GM12878 (cell line): ENCODE data around the gene SETD9. TPM values are rescaled to one million over a fixed set of nuclear protein-coding genes. Genes with fewer than 3 reads are reported as not detected.

Source experiments
- BHLHE40 ChIP-seq, 2 experiments: fragments of 450-650 bp in 1 of 2; IDR thresholded peaks; 2 replicates each; pipeline ENCODE4 v1.6.1; 2011 to 2017; ENCODE audit warnings: low read depth in 2 of 2, borderline replicate concordance in 1 of 2, improper control_type of control experiment in 1 of 2, low read length in 1 of 2, mild to moderate bottlenecking in 1 of 2
- EGR1 ChIP-seq, 2 experiments: IDR thresholded peaks; 1 replicate in 1 of 2; 2 replicates in 1 of 2; pipeline ENCODE4 v1.6.1; 2011 to 2012; ENCODE audit warnings: low read depth in 2 of 2, low read length in 2 of 2, borderline replicate concordance in 1 of 2, mild to moderate bottlenecking in 1 of 2, moderate library complexity in 1 of 2
- GATAD2B ChIP-seq: fragments of 450-650 bp; conservative IDR thresholded peaks from 2 replicates; pipeline ENCODE4 v1.6.1; 2017; ENCODE audit warnings: low read depth, mild to moderate bottlenecking, moderate library complexity
- IKZF1 ChIP-seq: fragments of 450-650 bp; conservative IDR thresholded peaks from 2 replicates; pipeline ENCODE4 v1.6.1; 2017; ENCODE audit warnings: antibody characterized with exemption, mild to moderate bottlenecking
- MEF2B ChIP-seq: fragments of 450-650 bp; IDR thresholded peaks from 2 replicates; pipeline ENCODE4 v1.6.1; 2018; ENCODE audit warnings: mild to moderate bottlenecking, moderate library complexity; ENCODE audit not compliant: partially characterized antibody, poor library complexity, severe bottlenecking
- NBN ChIP-seq: fragments of 450-650 bp; IDR thresholded peaks from 2 replicates; pipeline ENCODE4 v1.6.1; 2016
- NFYA ChIP-seq: IDR thresholded peaks from 2 replicates; pipeline ENCODE4 v1.6.1; 2011; ENCODE audit warnings: low read depth, mild to moderate bottlenecking, low read length, improper control_type of control experiment, borderline replicate concordance
- NKRF ChIP-seq: fragments of 450-650 bp; conservative IDR thresholded peaks from 2 replicates; pipeline ENCODE4 v1.6.1; 2017; ENCODE audit warnings: mild to moderate bottlenecking, moderate library complexity
- NR2F1 ChIP-seq: fragments of 450-650 bp; conservative IDR thresholded peaks from 2 replicates; pipeline ENCODE4 v1.6.1; 2017; ENCODE audit warnings: mild to moderate bottlenecking
- RB1 ChIP-seq: fragments of 450-650 bp; formaldehyde crosslinking; IDR thresholded peaks from 2 replicates; pipeline ENCODE4 v1.6.1; 2017; ENCODE audit warnings: mild to moderate bottlenecking, borderline replicate concordance
- SIN3A ChIP-seq: IDR thresholded peaks from 2 replicates; pipeline ENCODE4 v1.6.1; 2012; ENCODE audit warnings: low read depth, low read length, improper control_type of control experiment
- SMARCA5 ChIP-seq: fragments of 450-650 bp; IDR thresholded peaks from 2 replicates; pipeline ENCODE4 v1.6.1; 2017; ENCODE audit warnings: mild to moderate bottlenecking
- SUZ12 ChIP-seq: fragments of 200-600 bp; sonication (generic); IDR thresholded peaks from one replicate; pipeline ENCODE4 v1.6.1; 2018; ENCODE audit warnings: antibody characterized with exemption, mild to moderate bottlenecking; ENCODE audit not compliant: unreplicated experiment
- TCF3 ChIP-seq: IDR thresholded peaks from 2 replicates; pipeline ENCODE4 v1.6.1; 2012; ENCODE audit warnings: low read depth, mild to moderate bottlenecking, low read length, borderline replicate concordance; ENCODE audit not compliant: insufficient read depth
- ZNF622 ChIP-seq: fragments of 450-650 bp; IDR thresholded peaks from 2 replicates; pipeline ENCODE4 v1.6.1; 2017; ENCODE audit warnings: mild to moderate bottlenecking, inconsistent platforms
- polyA plus RNA-seq, 11 experiments: library from polyadenylated mRNA; depleted of rRNA in 4 of 11; unstranded in 6 of 11; stranded (reverse) in 5 of 11; fragments of >200 nt; fragmentation: Nextera tagmentation in 4 of 11; fragmentation: Illumina TruSeq in 1 of 11; extraction: Ambion mirVana in 4 of 11; extraction: Trizol in 1 of 11; gene quantifications; 1 replicate in 1 of 11; 2 replicates in 10 of 11; pipeline versions ENCODE4 v1.2.1 to v1.2.3, GENCODE V29; 2011 to 2016; ENCODE audit warnings: inconsistent platforms in 2 of 11, missing spikeins in 2 of 11, low read depth in 1 of 11
- total RNA-seq, 4 experiments: library from RNA; depleted of rRNA in 3 of 4; stranded (reverse); fragments of >200 nt in 3 of 4; fragmentation: Illumina TruSeq in 1 of 4; extraction: Trizol in 1 of 4; gene quantifications; 2 replicates each; pipeline versions ENCODE4 v1.2.1 to v1.2.3, GENCODE V29; 2013 to 2021
- TF ChIP-seq, protein P1 (sequence below): fragments of 450-650 bp; IDR thresholded peaks from 2 replicates; pipeline ENCODE4 v1.6.1; 2017; ENCODE audit warnings: antibody characterized with exemption, mild to moderate bottlenecking, moderate library complexity
- TF ChIP-seq, protein P2 (sequence below): fragments of 150-350 bp; IDR thresholded peaks from 2 replicates; pipeline ENCODE4 v1.6.1; 2016; ENCODE audit warnings: low read depth, low read length
- TF ChIP-seq, protein P3 (sequence below): IDR thresholded peaks from 2 replicates; pipeline ENCODE4 v1.6.1; 2012; ENCODE audit warnings: low read depth, low read length, improper control_type of control experiment

SETD9 gene
- total and polyA plus RNA-seq, 10 of the 15 experiments (the other 5 are each of a cell fraction or from before 2014, with no cell fraction given), result 8.7 to 17.8 (median 12.6) TPM

- TF ChIP-seq NKRF (peak; percentile 67), SIN3A (peak; percentile 64; the same call in 1 of the 2 replicates), TCF3 (peak; percentile 48; the same call in 1 of the 2 replicates), GATAD2B (peak; percentile 68), SUZ12 (no peak), NBN (peak; percentile 72; the same call in 1 of the 2 replicates), IKZF1 (peak; percentile 89), NFYA (no peak), SMARCA5 (peak; percentile 79; the same call in 1 of the 2 replicates), BHLHE40 (IDR thresholded peaks at IDR 0.05; ENCODE audit: borderline replicate concordance in 1 of 2, low read depth in 2 of 2, low read length in 1 of 2) (peak; percentile 2 to 63; a peak in 3 of 4 replicates), ZNF622 (no peak), RB1 (peak; percentile 92), MEF2B (peak; percentile 10), EGR1 (IDR thresholded peaks at IDR 0.05; ENCODE audit: borderline replicate concordance in 1 of 2, low read depth in 2 of 2, low read length in 2 of 2) (peak in 1 of 2 experiments; percentile 52; a peak in 2 of 3 replicates), NR2F1 (peak; percentile 88)
- TF ChIP-seq, protein P1, sequence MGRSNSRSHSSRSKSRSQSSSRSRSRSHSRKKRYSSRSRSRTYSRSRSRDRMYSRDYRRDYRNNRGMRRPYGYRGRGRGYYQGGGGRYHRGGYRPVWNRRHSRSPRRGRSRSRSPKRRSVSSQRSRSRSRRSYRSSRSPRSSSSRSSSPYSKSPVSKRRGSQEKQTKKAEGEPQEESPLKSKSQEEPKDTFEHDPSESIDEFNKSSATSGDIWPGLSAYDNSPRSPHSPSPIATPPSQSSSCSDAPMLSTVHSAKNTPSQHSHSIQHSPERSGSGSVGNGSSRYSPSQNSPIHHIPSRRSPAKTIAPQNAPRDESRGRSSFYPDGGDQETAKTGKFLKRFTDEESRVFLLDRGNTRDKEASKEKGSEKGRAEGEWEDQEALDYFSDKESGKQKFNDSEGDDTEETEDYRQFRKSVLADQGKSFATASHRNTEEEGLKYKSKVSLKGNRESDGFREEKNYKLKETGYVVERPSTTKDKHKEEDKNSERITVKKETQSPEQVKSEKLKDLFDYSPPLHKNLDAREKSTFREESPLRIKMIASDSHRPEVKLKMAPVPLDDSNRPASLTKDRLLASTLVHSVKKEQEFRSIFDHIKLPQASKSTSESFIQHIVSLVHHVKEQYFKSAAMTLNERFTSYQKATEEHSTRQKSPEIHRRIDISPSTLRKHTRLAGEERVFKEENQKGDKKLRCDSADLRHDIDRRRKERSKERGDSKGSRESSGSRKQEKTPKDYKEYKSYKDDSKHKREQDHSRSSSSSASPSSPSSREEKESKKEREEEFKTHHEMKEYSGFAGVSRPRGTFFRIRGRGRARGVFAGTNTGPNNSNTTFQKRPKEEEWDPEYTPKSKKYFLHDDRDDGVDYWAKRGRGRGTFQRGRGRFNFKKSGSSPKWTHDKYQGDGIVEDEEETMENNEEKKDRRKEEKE, result no peak
- TF ChIP-seq, protein P2, sequence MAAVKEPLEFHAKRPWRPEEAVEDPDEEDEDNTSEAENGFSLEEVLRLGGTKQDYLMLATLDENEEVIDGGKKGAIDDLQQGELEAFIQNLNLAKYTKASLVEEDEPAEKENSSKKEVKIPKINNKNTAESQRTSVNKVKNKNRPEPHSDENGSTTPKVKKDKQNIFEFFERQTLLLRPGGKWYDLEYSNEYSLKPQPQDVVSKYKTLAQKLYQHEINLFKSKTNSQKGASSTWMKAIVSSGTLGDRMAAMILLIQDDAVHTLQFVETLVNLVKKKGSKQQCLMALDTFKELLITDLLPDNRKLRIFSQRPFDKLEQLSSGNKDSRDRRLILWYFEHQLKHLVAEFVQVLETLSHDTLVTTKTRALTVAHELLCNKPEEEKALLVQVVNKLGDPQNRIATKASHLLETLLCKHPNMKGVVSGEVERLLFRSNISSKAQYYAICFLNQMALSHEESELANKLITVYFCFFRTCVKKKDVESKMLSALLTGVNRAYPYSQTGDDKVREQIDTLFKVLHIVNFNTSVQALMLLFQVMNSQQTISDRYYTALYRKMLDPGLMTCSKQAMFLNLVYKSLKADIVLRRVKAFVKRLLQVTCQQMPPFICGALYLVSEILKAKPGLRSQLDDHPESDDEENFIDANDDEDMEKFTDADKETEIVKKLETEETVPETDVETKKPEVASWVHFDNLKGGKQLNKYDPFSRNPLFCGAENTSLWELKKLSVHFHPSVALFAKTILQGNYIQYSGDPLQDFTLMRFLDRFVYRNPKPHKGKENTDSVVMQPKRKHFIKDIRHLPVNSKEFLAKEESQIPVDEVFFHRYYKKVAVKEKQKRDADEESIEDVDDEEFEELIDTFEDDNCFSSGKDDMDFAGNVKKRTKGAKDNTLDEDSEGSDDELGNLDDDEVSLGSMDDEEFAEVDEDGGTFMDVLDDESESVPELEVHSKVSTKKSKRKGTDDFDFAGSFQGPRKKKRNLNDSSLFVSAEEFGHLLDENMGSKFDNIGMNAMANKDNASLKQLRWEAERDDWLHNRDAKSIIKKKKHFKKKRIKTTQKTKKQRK, result no peak
- TF ChIP-seq, protein P3, sequence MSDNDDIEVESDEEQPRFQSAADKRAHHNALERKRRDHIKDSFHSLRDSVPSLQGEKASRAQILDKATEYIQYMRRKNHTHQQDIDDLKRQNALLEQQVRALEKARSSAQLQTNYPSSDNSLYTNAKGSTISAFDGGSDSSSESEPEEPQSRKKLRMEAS, result peak; percentile 53; the same call in 1 of the 2 replicates
Observed at GRCh38 chr5:56909294-56910209, at the start of gene SETD9 (continued).
